ENCODE results near the gene NUCKS1.

NUCKS1 gene

DNA sequence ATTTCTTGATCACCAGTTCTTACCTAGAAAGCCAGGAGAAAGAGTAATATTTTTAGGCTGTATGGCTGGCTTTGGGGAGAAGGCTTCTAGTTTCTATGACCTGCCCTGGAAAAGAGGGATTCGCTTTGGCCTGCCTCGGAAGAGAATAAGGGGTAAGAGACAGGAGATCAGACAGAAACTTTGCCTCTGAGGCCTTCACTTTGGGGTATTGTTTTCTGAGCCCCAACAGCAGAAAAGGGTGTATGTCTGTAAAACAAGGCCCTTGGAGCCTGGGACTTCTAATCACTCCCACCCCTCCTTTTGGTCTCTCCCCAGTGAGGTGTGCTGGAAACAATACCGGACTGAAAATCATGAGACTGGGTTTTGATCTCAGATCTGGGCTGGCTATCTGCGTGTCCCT is 74.7 kb downstream of the NUCKS1 start:
- no peak for ATAC-seq
- TF ChIP-seq ZNF565 (CRISPR knock-in tag; conservative IDR thresholded peaks at IDR 0.05; ENCODE audit: low read depth), result no peak
- TF ChIP-seq ISL1 (CRISPR knock-in tag; IDR thresholded peaks at IDR 0.05), result no peak
- no peak for TF ChIP-seq PPARA (CRISPR knock-in tag; IDR thresholded peaks at IDR 0.05; ENCODE audit: borderline replicate concordance)
- TF ChIP-seq, protein P1, sequence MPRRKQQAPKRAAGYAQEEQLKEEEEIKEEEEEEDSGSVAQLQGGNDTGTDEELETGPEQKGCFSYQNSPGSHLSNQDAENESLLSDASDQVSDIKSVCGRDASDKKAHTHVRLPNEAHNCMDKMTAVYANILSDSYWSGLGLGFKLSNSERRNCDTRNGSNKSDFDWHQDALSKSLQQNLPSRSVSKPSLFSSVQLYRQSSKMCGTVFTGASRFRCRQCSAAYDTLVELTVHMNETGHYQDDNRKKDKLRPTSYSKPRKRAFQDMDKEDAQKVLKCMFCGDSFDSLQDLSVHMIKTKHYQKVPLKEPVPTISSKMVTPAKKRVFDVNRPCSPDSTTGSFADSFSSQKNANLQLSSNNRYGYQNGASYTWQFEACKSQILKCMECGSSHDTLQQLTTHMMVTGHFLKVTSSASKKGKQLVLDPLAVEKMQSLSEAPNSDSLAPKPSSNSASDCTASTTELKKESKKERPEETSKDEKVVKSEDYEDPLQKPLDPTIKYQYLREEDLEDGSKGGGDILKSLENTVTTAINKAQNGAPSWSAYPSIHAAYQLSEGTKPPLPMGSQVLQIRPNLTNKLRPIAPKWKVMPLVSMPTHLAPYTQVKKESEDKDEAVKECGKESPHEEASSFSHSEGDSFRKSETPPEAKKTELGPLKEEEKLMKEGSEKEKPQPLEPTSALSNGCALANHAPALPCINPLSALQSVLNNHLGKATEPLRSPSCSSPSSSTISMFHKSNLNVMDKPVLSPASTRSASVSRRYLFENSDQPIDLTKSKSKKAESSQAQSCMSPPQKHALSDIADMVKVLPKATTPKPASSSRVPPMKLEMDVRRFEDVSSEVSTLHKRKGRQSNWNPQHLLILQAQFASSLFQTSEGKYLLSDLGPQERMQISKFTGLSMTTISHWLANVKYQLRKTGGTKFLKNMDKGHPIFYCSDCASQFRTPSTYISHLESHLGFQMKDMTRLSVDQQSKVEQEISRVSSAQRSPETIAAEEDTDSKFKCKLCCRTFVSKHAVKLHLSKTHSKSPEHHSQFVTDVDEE (CRISPR knock-in tag; IDR thresholded peaks at IDR 0.05), result no peak
- no peak for TF ChIP-seq OSR1 (CRISPR knock-in tag; IDR thresholded peaks at IDR 0.05)
- no peak for TF ChIP-seq ZFP30 (CRISPR knock-in tag; IDR thresholded peaks at IDR 0.05)
- TF ChIP-seq RARB (CRISPR knock-in tag; IDR thresholded peaks at IDR 0.05), result no peak
- no peak for TF ChIP-seq GLIS3 (CRISPR knock-in tag; IDR thresholded peaks at IDR 0.05)
- TF ChIP-seq, protein P2, sequence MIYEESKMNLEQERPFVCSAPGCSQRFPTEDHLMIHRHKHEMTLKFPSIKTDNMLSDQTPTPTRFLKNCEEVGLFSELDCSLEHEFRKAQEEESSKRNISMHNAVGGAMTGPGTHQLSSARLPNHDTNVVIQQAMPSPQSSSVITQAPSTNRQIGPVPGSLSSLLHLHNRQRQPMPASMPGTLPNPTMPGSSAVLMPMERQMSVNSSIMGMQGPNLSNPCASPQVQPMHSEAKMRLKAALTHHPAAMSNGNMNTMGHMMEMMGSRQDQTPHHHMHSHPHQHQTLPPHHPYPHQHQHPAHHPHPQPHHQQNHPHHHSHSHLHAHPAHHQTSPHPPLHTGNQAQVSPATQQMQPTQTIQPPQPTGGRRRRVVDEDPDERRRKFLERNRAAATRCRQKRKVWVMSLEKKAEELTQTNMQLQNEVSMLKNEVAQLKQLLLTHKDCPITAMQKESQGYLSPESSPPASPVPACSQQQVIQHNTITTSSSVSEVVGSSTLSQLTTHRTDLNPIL (CRISPR knock-in tag; IDR thresholded peaks at IDR 0.05; ENCODE audit: low read depth), result no peak
- TF ChIP-seq ARNTL (CRISPR knock-in tag; IDR thresholded peaks at IDR 0.05; ENCODE audit: borderline replicate concordance, low read depth), result no peak
- no peak for TF ChIP-seq ZNF8 (CRISPR knock-in tag; IDR thresholded peaks at IDR 0.05)
- TF ChIP-seq CSDC2 (CRISPR knock-in tag; IDR thresholded peaks at IDR 0.05), result no peak
- TF ChIP-seq, protein P3, sequence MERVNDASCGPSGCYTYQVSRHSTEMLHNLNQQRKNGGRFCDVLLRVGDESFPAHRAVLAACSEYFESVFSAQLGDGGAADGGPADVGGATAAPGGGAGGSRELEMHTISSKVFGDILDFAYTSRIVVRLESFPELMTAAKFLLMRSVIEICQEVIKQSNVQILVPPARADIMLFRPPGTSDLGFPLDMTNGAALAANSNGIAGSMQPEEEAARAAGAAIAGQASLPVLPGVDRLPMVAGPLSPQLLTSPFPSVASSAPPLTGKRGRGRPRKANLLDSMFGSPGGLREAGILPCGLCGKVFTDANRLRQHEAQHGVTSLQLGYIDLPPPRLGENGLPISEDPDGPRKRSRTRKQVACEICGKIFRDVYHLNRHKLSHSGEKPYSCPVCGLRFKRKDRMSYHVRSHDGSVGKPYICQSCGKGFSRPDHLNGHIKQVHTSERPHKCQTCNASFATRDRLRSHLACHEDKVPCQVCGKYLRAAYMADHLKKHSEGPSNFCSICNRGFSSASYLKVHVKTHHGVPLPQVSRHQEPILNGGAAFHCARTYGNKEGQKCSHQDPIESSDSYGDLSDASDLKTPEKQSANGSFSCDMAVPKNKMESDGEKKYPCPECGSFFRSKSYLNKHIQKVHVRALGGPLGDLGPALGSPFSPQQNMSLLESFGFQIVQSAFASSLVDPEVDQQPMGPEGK (CRISPR knock-in tag; IDR thresholded peaks at IDR 0.05; ENCODE audit: borderline replicate concordance), result no peak
- TF ChIP-seq, protein P4, sequence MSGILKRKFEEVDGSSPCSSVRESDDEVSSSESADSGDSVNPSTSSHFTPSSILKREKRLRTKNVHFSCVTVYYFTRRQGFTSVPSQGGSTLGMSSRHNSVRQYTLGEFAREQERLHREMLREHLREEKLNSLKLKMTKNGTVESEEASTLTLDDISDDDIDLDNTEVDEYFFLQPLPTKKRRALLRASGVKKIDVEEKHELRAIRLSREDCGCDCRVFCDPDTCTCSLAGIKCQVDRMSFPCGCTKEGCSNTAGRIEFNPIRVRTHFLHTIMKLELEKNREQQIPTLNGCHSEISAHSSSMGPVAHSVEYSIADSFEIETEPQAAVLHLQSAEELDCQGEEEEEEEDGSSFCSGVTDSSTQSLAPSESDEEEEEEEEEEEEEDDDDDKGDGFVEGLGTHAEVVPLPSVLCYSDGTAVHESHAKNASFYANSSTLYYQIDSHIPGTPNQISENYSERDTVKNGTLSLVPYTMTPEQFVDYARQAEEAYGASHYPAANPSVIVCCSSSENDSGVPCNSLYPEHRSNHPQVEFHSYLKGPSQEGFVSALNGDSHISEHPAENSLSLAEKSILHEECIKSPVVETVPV (CRISPR knock-in tag; IDR thresholded peaks at IDR 0.05), result no peak
- TF ChIP-seq TCF4 (CRISPR knock-in tag; IDR thresholded peaks at IDR 0.05; ENCODE audit: borderline replicate concordance), result no peak

DNA sequence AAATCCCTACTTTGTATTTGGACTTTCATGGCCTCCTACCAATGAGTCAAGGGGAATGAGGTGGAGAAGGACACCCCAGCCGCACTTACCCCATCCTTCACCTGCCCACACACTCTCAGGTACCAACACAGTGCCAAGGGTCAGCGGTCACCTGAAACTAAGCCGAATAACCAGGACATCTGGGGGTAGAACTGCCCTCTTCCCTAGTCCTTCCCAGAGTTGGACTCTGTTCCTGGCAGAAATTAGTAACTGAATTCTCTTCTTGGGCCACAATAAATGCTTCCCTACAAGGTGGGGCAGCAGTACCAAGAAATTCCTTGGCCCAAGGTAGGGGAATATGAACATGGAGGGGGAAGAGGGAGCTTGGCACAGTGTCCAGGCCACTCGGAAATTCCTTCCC is 77.0 kb downstream of the NUCKS1 start:
- TF ChIP-seq CSDC2 (CRISPR knock-in tag; IDR thresholded peaks at IDR 0.05), result no peak
- no peak for TF ChIP-seq PPARA (CRISPR knock-in tag; IDR thresholded peaks at IDR 0.05; ENCODE audit: borderline replicate concordance)
- no peak for TF ChIP-seq TOX (CRISPR knock-in tag; IDR thresholded peaks at IDR 0.05; ENCODE audit: borderline replicate concordance)
- no peak for TF ChIP-seq SNAI2 (CRISPR knock-in tag; IDR thresholded peaks at IDR 0.05)
- no peak for TF ChIP-seq ESRRG (CRISPR knock-in tag; IDR thresholded peaks at IDR 0.05)
- no peak for TF ChIP-seq ARNTL (CRISPR knock-in tag; IDR thresholded peaks at IDR 0.05; ENCODE audit: borderline replicate concordance, low read depth)
- no peak for TF ChIP-seq RARB (CRISPR knock-in tag; IDR thresholded peaks at IDR 0.05)
- no peak for TF ChIP-seq OSR1 (CRISPR knock-in tag; IDR thresholded peaks at IDR 0.05)
- TF ChIP-seq ZFP3 (CRISPR knock-in tag; IDR thresholded peaks at IDR 0.05), result no peak
- TF ChIP-seq ZC3H10 (CRISPR knock-in tag; IDR thresholded peaks at IDR 0.05), result no peak
- TF ChIP-seq, protein P1 (CRISPR knock-in tag; IDR thresholded peaks at IDR 0.05), result no peak
- TF ChIP-seq ZFP30 (CRISPR knock-in tag; IDR thresholded peaks at IDR 0.05), result no peak
- TF ChIP-seq ISL1 (CRISPR knock-in tag; IDR thresholded peaks at IDR 0.05), result no peak
- no peak for TF ChIP-seq TCF4 (CRISPR knock-in tag; IDR thresholded peaks at IDR 0.05; ENCODE audit: borderline replicate concordance)
- no peak for TF ChIP-seq ZNF565 (CRISPR knock-in tag; conservative IDR thresholded peaks at IDR 0.05; ENCODE audit: low read depth)
- TF ChIP-seq ZNF8 (CRISPR knock-in tag; IDR thresholded peaks at IDR 0.05), result no peak
- TF ChIP-seq, protein P4 (CRISPR knock-in tag; IDR thresholded peaks at IDR 0.05), result no peak
- no peak for ATAC-seq
